ENCODE data around the gene CXCL12.

The CXCL12 gene

DNA sequence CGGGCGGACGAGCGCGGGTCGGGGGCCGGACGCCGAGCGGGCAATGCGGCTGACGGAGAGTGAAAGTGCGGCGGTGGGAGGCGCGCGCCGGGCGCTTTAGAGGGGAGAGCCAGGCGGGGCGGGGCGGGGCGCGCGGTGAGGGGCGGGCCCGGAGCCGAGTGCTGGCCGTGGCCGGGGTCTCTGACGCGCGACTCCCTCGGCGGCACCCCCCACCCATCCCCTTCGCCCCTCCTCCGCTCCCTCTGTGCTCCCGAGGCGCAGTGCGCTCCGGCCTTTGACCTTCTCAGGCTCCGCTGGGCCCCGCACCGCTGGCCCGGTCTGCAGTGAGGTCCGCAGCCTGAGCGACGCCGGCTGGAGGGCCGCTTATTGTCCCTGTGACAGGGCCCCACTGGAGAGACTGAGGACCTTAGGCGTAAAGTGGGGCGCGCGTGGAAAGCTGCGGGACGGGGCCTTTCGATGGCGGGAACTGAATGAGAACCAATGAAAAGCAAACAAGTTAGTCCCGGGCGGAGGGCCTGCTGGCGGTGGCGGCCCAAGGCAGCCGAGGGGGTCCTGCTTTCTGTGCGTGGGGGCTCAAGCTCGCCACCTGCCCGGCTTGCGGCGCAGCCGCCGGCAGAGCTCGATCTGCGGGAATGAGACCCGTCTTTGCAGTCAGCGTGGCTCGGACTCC lies at the start of gene CXCL12:
Gene CXCL12 (minus strand): TSS at position 72 of the 670 bp plus-strand sequence. CDS start 92 bp downstream, outside the sequence.
- DNase-seq (ENCODE audit: low read depth in 2 of 2), result no peak

DNA sequence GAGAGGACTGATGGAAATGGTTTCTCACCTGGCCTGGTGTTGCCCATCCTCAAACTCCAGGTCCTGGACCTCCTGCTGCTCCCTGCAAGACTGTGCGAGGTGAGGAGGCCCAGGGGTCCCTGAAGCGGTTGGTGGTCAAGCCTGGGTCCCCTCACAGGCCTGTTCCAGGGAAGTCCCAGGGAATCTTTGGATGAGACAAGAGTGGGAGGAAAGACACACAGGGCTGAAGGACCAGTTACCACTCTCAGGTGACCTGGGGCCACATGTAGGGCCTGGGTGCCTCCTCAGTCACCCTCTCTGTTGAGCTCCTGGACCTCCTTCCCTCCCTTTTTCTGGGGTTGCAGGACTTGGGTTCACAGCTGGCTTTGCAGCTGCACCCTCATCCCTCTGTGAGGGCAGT lies 42.6 kb upstream of the CXCL12 start:
- DNase-seq (ENCODE audit: low read depth in 2 of 2), result no peak

DNA sequence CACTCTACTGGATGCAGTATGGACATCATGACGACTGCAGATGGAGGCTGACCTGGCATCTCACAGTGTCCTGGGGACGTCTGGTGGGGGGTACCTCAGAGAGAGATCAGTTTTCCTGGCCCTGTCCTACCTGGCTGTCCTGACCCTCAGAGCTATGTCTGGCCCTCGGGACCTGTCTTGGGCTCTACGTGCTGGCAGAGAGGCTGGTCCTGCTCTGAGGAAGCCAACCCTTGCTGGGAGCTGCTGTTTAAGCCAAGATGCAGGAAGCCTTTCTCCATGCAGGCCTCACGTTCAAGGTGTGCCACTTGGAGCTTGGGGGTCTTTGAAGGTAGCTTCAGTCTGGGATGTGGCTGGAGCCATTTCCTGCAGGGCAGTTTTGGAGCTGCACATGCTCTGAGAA lies 42.1 kb upstream of the CXCL12 start:
- DNase-seq (ENCODE audit: low read depth in 2 of 2), result no peak

DNA sequence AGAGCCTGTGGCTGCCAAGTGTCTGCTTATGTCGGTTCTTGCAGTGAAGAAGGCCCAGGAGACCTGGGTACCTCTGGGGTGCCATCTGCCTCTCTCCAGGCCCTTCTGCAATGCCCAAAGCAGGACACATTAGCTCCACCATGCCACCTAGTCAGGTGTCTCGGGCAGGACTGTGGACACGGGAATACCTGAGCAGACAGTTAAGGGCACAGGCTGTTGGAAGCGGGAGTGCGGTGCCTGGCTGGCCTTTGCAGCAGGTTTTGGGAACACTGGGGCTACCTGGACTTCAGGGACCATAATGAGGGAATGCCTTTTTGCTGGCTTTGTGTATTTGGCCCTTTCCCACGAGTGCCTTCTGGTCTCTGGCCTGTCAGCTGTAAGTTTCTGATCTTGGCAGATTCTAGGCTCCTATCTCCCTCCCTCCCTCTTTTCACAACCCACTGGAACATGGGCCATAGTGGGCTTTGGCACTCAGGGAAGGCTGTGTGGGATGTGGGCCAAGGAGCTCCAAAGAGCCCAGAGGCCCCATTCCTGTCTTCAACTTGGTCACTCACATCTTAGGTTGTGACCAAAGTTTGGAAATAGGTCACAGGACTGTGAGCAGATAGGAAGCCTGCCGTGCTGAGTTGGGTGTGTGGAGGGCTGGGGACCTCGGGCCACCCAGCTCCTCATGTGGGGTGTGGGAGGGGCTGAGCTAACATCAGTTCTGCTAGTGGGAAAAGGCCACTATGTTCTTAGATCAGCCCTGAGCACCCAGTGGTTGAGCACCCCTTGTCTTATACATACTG lies 41.5 kb upstream of the CXCL12 start:
- DNase-seq (ENCODE audit: low read depth in 2 of 2), result no peak

DNA sequence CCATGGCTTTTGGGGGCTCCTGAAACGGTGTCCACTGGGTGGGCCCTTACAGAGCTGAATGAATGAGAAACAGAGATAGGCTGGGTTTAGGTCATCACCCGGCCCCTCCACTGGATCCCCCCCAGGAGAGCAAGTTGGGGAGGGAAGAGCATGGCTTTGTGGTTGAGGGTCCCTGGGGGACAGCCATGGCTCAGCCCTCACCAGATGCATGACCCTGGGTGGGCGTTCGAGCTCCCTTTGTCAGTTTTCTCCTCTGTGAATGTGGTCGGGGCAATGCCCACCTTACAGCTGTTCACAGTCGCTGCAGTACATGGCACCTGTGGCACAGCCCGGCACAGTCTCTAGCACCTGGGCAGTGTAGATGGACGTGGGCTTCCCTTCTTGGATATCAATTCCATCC lies 40.6 kb upstream of the CXCL12 start:
- DNase-seq (ENCODE audit: low read depth in 2 of 2), result no peak

DNA sequence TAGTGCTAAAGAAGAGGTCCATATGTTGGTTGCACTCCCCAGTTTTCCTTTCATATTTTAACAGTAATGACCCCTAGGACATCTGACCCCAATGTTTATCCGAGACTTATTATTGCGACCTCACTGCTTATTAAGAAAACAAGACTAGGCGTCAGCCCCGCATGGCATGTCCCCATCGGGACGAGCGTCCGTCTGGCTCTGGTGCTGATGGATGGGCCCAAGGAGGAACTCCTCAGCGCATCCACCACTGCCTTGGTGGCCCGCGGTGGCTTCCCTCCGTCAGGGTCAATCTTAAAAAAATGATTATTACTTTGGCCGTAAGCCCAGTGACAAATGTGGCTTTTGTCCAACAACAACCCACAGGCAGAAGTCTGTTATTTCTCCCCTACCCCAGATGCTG lies 40.1 kb upstream of the CXCL12 start:
- no peak for DNase-seq (ENCODE audit: low read depth in 2 of 2)

DNA sequence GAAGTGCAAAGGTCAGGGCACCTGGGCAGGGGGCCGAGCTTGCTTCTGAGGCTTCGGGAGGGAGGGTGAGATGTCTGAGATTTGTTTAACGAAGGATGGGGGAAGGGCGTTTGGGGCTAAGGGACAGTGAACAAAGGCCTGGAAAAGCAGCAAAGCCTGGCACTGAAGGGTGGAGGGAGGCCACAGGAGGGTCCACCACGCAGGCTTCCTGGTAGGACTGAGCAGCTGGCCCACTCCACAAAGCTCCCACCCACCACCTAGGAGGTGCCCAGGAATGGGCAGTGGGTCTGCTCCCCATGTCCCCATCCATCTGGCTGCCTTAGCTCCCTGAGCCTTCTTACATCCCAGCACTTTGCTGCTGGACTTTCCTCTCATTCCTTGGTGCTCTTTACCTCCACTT lies 39.4 kb upstream of the CXCL12 start:
- no peak for DNase-seq (ENCODE audit: low read depth in 2 of 2)

DNA sequence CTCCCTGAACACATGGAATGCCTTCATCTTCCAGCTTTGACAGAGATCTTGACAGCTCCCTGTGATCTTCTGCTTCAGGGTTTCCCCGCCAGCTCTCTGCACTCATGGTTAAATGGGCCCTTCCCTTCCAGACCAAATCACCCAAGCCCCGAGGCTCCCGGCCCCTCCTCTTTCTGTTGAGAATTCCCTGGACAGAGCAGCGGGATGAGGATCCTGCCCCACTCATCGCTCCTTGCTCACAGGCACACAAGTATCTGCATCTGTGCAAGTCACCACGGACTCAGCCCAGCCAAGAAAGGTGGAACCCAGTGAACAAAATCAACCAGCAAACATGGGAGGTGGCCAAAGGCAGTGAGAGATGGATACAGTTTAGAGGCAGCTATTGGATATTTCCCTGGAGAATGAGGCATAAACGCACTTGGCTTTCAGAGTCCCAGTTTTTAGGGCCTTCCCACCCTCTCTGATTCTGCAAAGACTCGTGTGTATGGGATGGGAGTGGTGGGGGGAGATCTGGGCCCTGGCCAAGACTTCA lies 37.7 kb upstream of the CXCL12 start:
- no peak for DNase-seq (ENCODE audit: low read depth in 2 of 2)

DNA sequence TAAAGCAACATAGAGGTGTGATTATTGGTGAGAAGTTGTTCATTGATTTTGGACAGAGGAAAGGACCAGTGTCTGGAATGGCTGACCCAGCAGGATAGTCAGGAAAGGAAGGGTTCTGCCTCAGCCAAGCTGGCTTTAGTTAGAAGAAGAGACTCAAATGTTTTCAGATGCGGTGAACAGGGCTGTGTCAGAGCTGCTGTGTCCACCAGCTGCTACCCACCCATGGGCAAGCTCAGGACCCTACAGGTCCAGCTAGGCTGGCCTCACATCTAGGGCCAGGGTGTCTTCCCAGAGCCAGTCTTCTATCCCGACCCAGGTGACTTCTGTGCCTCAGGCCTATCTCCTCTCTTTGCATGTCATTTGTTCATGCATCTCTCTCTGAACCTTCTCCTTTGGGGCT lies 37.3 kb upstream of the CXCL12 start:
- no peak for DNase-seq (ENCODE audit: low read depth in 2 of 2)

DNA sequence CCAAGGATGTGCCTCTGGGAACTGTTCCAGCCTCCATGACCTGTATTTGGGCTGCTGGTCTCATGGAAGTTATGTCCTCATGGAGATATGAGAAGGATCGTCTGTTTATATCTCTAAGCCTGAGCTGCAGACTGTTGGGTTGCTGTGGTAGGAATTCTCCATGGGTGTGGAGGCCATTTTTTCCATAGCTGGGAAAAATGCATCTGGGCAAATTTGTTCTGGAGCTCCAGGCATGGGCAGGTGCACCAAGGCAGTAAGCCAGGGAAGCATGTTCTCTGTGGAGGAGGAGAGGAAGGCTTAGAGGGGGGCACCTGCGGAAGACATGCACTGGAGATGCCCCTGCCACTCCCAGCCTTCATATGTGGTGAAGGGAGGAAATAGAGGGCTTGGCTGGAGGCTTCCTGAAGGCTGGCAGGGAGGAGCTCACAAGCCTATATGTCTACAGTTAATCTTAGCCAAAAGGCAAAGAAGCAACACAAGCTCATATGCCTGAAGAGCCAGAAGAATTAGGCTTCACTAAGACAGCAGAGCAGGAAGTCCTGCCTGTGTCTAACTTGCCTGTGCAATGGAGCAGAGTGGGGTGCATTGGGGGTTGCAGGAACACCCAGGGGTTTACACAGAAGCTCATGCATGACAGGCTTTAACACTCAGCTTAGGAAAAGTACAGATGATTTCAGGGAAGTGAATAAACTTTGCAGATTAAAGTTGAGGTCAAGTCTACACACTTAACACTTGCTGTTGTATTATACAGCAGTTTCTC lies 35.1 kb upstream of the CXCL12 start:
- no peak for DNase-seq (ENCODE audit: low read depth in 2 of 2)

DNA sequence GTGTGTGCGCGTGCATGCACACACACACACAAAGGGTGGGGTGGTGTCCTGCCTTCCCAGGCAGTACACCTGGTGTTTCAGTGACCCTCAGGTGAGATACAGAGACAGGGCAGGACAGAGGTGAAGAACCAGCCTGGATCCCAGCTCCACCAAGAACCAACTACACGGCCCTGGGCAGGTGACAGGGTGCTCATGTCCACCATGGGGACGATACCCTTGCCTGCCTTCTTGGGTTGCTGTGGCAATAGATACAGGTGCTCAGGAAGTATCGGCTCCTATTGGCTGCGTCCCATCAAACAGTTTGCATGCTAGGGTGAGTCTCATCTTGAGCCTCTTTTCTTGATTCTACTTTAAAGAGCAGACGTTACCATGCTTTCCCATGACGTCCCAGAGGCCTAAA lies 33.7 kb upstream of the CXCL12 start:
- DNase-seq (ENCODE audit: low read depth in 2 of 2), result no peak

DNA sequence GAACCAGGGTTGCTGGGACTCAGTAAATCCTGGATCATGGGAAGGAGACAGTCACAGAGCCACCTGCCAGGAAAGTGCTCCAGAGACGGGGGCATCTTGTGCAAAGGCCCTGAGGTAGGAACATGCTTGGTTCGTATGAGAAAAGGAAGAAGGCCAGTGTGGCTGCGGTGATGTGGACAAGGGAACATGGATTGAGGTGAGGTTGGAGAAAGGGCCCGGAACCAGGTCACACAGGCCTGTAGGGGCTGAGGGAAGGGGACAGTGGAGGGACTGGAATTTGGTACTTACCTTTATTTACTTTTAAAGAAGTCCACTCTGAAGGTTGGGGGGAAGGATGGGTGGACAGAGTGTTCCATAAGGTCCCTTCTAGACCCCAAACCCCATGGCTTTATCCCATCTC lies 32.9 kb upstream of the CXCL12 start:
- DNase-seq (ENCODE audit: low read depth in 2 of 2), result no peak

DNA sequence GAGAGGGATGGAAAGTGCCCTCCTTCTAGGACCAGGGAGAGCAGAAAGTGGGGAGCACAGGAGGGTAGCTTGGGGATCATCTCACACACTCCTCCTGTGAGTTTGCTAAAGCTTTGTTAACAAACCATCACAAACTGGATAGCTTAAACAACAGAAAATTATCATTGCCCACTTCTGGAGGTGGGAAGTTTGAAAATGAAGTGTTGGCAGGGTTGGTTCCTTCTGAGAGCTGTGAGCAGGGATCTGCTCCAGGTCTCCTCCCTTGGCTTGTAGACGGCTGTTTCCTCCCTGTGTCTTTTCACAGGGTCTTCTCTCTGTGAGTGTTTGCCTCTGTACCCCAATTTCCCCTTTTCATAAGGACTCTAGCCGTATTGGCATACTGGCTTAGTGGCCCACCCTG lies 32.0 kb upstream of the CXCL12 start:
- no peak for DNase-seq (ENCODE audit: low read depth in 2 of 2)

DNA sequence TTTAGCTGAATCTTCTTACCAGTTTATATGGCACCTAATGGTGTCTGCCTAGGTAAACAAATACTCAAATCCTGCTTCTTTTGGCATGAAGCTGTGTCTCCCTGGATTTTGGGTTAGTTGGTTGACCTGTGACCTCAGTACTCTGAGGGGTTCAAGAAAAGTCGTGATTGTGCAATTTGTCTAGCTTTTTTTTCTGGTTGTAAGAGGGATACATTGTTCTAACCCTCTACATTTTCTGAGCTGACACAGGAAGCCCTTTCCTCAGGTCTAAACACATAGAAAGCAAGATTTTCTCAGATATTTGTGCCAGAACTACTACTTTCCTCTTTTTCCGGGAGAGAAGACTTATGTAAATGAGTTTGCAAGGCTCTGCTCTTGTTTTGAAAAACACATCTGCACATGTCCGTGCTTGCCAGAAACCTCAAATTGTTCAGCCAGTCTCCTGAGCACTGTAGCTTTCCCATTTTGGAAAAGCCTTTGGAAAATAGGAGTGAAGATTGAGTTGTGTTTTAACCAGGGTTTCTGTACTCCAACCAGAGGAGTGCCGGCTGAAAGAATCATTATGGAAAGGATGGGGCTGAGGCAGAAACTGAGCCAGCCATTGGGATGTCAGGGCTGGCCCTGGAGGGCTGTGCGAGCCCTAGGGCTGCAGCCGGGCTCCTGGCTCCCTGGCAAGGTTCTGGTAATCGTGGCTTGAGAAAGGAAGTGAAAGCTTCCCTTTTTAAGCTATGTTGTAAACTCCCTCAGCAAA lies 31.3 kb upstream of the CXCL12 start:
- DNase-seq (ENCODE audit: low read depth in 2 of 2), result no peak

DNA sequence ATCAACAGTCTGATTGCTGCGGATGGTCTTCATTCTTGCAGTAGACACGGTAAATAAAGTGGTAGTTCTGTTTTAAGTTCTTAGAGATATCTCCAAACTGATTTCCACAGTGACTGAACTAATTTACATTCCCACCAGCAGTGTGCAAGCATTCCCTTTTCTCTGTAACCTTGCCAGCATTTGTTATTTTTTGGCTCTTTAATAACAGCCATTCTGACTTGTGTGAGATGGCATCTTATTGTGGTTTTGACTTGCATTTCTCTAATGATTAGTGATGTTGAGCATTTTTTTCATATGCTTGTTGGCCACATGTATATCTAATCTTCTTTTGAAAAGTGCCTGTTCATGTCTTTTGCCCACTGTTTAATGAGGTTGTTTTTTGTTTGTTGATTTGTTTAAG lies 30.2 kb upstream of the CXCL12 start:
- DNase-seq (ENCODE audit: low read depth in 2 of 2), result no peak

DNA sequence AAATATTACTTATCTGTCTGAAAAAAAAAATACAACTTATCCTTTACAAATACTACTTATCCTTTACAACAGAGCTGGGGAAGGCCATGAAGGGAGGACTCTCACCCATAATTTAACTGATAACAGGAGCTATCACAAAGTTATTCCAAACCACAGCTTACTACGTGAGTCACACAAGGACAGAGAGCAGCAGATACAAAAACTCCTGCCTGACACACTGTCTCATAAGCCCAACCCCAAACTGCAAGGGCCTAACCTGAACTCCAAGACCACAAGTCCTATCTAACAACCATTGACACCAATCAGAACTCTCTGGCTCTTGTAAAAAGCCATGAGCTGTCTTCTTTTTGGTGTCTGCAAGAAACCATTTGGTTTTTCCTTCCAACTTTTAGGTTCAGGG lies 28.5 kb upstream of the CXCL12 start:
- DNase-seq (ENCODE audit: low read depth in 2 of 2), result no peak

DNA sequence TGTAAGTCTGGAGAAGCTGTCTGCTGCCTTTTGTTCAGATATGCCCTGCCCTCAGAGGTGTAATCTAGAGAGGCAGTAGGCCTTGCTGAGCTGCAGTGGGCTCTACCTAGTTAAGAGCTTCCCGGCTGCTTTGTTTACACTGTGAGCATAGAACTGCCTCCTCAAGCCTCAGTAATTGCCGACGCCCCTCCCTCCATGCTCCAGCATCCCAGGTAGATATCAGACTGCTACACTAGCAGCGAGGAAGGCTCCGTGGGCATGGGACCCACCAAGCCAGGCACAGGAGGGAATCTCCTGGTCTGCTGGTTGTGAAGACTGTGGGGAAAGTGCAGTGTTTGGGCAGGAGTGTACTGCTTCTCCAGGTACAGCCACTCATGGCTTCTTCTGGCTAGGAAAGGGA lies 26.4 kb upstream of the CXCL12 start:
- no peak for DNase-seq (ENCODE audit: low read depth in 2 of 2)

DNA sequence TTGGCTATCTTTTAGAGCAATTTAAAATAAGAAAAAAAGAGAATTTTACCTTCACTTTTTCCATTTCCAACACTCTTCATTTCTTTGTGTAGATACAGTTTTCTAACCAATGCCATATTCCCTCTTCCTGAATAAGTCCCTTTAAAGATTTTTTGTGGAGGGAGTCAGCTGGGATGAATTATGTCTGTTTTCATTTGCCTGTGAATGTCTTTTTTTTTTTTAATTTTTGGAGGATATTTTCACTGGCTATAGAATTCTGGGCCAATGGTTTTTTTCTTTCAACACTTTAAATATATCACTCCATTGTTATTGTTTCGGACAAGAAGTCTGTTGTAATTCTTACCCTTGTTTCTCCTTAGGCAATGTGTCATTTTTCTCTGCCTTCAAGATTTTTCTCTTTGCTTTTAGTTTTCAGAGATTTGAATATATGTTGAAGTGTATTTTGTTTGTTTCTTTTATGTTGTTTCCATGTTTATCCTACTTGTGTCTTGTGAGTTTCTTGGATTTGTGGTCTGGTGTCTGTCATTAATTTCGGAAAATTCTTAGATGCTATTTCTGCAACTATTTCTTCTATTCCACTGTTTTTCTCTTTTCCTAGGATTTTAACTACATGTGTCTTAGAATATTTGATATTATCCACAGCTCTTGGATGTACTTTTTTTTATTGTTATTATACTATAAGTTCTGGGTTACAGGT lies 20.0 kb upstream of the CXCL12 start:
- no peak for DNase-seq (ENCODE audit: low read depth in 2 of 2)

DNA sequence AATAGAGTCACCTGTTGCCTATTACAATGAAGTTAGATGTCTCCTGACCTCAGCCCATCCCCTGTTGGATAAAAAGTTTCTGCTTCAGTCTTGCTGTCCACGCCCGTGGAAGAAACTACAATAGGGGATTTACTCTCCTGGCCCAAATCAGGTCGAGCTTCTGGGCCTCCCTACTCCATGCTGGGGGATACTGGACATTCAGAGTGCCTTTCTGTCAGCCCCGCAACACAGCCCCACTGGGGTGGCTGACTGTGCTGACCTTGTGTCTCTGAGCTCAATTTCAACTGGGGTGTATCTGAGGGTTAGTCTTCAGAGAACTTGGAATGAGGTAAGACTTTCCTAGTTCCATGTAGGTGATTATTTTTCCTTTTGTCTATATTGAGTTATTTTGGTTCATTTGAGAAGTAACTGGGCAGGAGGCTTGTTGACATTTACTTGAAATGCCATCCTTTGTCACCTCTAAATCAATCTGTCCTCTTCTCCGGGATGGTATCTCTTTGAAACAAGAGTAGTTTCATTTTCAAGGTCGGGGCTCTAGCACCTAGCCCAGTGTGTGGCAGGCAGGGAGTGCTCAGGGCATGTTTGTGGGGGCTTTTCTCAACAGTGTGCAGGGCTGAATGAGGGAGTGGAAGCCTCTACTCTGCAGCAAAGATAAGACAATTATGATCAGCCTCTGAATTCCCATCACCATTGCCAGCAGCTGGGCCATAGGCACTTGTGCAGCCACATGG lies 17.7 kb upstream of the CXCL12 start:
- DNase-seq (ENCODE audit: low read depth in 2 of 2), result no peak

DNA sequence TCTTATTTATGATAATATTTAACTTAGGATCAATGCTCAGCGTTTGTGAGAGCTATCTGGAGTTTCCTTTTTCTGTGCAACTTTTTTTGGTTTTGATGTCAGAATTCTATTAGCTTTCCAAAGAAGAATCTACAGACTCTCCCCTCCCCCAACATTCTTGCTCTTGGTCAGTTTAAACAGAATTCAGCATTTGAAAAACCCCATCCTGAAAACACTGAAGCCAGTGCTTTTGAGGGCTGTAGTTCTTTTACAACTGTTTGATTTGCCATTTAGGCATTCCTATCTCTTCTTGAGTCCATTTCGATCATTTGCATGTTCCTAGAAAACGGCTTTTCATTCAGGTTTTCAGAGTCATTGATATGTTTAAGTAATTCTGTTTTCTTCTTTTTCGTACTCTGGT lies 15.6 kb upstream of the CXCL12 start:
- no peak for DNase-seq (ENCODE audit: low read depth in 2 of 2)

All from fibroblast of skin of left quadriceps (primary cell).